Activated naive CD4-positive, alpha-beta T cell treated with anti-CD3 and anti-CD28 coated beads for 36 hours (primary cell): Measurements from ENCODE around the gene MAD1L1. TPM values are rescaled to one million over a fixed set of nuclear protein-coding genes. Genes with fewer than 3 reads are reported as not detected.
"Not testable (repeated sequence)": the region's sequence is repeated elsewhere in the genome, so short reads cannot be mapped to it uniquely, and the experiment has no call there.

Experiments
- CTCF ChIA-PET: fragments of 350-600 bp; sonication (Branson Sonifier 250); formaldehyde crosslinking; loops from one replicate; lab custom pipeline; 2021; ENCODE audit warnings: antibody characterized with exemption; lab: Charles Lee
- DNase-seq: peaks from one replicate; pipeline ENCODE4 v3.0.0-alpha.2; 2020
- H3K27ac Mint-ChIP-seq: one replicate; pipeline ENCODE4 v1.8.0; 2021; ENCODE audit warnings: mild to moderate bottlenecking, mixed read lengths
- H3K27me3 Mint-ChIP-seq: one replicate; pipeline ENCODE4 v1.8.0; 2021; ENCODE audit warnings: low read depth, mixed read lengths
- H3K36me3 Mint-ChIP-seq: one replicate; pipeline ENCODE4 v1.8.0; 2021; ENCODE audit warnings: low read depth, mixed read lengths
- H3K4me1 Mint-ChIP-seq: one replicate; pipeline ENCODE4 v1.8.0; 2021; ENCODE audit warnings: low read depth, mixed read lengths
- H3K4me3 Mint-ChIP-seq: one replicate; pipeline ENCODE4 v1.8.0; 2021; ENCODE audit warnings: mild to moderate bottlenecking, moderate library complexity, mixed read lengths
- H3K9me3 Mint-ChIP-seq: one replicate; pipeline ENCODE4 v1.8.0; 2021; ENCODE audit warnings: mixed read lengths
- intact Hi-C: fragments of 100-400 bp; cut with micrococcal nuclease; formaldehyde crosslinking; loops from one replicate; pipeline ENCODE4 v1.15.1; 2023
- total RNA-seq, 2 experiments: library from RNA; stranded (reverse); gene quantifications; one replicate each; pipeline ENCODE4 v1.2.3, GENCODE V29; 2021

The MAD1L1 gene
- total RNA-seq, 2 experiments from 2014 or later = 37.5 to 40.2 TPM

DNA sequence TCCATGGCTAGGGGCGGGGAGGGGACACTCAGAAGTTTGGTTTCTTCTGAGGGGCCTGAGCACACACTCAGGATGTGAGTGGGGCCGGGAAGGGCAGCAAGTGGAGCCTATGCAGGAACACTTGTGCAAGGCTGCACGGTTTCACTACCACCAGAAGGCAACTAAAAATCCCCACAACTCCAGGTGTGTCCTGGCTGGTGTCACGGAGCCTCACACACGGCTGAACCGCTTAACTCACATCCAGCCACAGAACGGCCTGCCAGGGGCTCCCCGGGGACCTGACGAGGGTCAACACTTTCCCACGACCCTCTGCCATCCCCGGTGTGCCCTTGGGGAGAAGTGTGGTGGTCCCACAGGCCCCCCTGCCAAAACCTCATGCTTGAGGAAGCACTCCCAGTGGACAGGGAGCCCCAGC lies 388.8 kb downstream of the MAD1L1 start:
- H3K4me1 Mint-ChIP-seq = peaks cover 3% of the 10 kb centered on the region
- no peaks in the 10 kb centered on the region for H3K9me3 Mint-ChIP-seq
- no peak for DNase-seq
- no peak overlapping the region for H3K27ac Mint-ChIP-seq
- no peaks in the 10 kb centered on the region for H3K36me3 Mint-ChIP-seq
- H3K4me3 Mint-ChIP-seq = no peak overlapping the region
- intact Hi-C loops = no loop called here
- CTCF ChIA-PET = no interaction called here
- no peaks in the 10 kb centered on the region for H3K27me3 Mint-ChIP-seq

DNA sequence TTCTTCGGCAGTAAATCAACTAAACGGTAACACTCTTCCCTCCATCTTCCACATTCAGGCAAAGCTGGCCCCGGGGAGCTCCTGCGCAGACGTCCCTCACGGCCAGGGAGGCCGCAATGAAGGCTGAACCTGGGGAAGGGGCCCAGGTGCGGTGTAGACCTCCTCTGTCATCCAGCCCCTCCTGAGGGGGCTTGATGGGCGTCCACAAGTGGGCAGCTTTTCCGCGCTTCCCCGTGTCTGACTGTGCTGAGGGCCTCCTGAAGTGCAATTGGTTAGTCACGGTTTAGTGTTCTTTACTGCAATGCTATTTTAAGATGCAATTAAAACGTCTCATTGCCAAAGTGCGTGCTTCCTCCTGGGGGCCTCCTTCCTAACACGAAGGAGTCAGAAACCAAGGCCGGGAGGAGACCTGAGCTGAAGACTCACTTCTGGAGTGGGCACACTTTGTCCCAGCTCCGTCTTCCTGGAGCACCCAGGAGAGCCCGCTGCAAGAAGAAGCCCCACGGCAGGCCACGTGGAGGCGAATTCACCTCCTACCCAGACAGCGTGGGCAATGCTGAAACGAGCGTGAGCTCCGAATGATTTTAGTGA lies 389.4 kb downstream of the MAD1L1 start:
- no peak for DNase-seq
- H3K27ac Mint-ChIP-seq = no peak overlapping the region
- no peak overlapping the region for H3K4me3 Mint-ChIP-seq
- H3K27me3 Mint-ChIP-seq = no peaks in the 10 kb centered on the region
- H3K4me1 Mint-ChIP-seq = peaks cover 3% of the 10 kb centered on the region
- intact Hi-C loops = no loop called here
- CTCF ChIA-PET = no interaction called here
- no peaks in the 10 kb centered on the region for H3K9me3 Mint-ChIP-seq
- peaks cover 3% of the 10 kb centered on the region for H3K36me3 Mint-ChIP-seq

DNA sequence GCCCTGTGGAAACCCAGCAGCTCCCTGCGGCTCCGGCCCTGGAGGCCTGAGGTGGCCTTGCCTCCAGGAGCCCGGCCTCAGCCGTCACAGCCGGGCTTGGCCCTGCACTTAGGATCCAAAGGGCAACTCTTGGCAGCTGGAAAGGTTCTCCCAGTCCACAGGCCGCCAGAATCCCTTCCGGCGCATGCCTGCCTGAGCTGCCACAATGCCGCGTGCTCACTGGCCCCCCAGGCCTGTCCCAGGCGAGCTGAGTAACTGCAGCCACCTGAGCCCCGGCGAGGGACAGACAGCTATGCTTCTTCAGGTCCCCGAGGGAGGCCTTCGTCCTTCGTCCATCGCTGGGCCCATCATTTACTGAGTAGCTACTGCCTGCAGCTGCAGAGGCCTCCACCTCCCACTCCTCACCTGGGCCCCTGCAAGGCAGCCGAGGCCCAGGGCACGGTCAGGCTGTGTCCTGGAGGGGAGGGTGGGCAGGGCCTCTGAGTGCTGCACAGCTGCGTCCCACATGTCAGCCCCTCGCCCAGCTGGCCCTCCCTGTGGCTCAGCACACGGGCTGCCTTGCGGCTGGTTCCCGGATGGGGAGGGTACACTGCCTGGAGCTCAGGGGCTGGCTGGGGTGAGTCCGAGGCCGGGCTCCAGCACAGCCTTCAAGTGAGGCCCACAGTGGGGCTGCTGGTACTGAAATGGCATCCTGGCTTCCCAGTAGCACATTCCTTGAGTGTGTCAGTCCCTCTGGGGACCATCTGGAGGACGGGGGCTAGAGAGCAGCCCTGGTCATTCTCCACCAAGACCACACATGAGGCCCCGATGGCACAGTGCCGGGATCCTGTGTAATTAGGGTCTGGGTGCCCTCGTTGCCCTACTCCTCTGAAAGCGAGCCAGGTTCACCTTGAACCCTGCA lies 390.2 kb downstream of the MAD1L1 start:
- H3K9me3 Mint-ChIP-seq = no peaks in the 10 kb centered on the region
- H3K36me3 Mint-ChIP-seq = peaks cover 11% of the 10 kb centered on the region
- H3K4me3 Mint-ChIP-seq = no peak overlapping the region
- H3K27ac Mint-ChIP-seq = no peak overlapping the region
- CTCF ChIA-PET = no interaction called here
- H3K27me3 Mint-ChIP-seq = no peaks in the 10 kb centered on the region
- peaks cover 3% of the 10 kb centered on the region for H3K4me1 Mint-ChIP-seq
- no peak for DNase-seq
- intact Hi-C loops = no loop called here

DNA sequence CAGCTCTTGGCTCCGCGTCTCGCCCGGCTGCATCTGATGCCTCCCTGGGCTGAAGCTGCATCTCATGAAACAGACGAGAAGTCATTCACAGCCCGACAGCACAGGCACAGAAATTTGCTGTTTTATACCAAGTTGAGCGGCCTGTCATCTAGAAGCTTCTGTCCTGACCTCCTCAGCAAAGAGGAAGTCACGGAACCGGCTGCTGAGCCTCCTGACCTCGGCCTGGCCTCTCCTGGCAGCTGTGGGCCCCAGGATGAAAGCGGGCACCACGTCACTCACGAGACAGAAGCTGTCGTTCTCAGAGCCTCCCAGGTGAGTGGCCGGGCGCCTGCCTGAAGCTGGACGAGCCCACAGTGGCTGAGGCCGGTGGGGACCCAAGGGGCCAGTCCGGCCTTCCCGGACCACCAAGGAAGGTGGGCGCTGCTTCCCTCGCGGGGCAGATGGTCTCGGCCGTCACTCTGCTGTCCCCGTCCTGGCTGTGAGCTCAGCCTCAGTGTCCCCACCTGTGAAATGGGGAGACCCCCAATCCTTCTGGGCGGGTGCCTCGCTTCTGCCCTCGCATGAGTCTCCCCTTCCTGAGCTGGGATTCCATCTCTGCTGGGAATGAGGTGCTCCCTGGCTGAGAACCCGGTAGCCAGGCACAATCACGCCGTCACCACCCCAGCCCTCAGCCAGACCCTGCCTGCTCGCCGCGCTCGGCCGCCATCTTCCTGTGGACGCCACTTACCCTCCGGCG lies 391.3 kb downstream of the MAD1L1 start:
- CTCF ChIA-PET, H3K27me3 Mint-ChIP-seq, DNase-seq, H3K4me1 Mint-ChIP-seq, H3K4me3 Mint-ChIP-seq, H3K27ac Mint-ChIP-seq, H3K9me3 Mint-ChIP-seq, intact Hi-C loops: not testable (repeated sequence)
- H3K36me3 Mint-ChIP-seq = peaks cover 17% of the 10 kb centered on the region

DNA sequence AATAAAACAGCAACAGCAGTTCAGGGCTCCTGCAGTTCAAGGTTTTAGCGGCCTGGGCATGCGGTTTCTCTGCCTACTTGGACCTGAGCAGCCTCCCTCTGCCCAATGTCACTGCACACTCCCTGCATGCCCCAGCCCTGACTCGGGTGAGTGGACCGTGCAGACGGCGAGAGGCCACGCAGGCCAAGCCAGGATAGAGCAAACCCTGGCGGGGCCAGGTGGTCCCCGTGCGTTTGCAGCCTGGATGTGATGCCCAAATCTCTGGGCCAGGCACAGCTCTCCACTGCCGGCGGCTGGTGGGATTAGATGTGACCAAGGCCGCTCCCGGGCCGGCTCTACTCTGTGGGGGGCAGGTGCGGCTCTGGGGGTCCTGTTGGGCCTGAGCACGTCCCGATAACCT lies 392.0 kb downstream of the MAD1L1 start:
- intact Hi-C loops, H3K4me3 Mint-ChIP-seq, H3K27me3 Mint-ChIP-seq, DNase-seq, H3K9me3 Mint-ChIP-seq, H3K4me1 Mint-ChIP-seq, H3K27ac Mint-ChIP-seq: not testable (repeated sequence)
- H3K36me3 Mint-ChIP-seq = peaks cover 19% of the 10 kb centered on the region
- CTCF ChIA-PET = interaction anchor here (0.6 kb wide), 1 partner anchor 499 kb away, joined by 3 read pairs; no protein-coding TSS in a partner anchor

DNA sequence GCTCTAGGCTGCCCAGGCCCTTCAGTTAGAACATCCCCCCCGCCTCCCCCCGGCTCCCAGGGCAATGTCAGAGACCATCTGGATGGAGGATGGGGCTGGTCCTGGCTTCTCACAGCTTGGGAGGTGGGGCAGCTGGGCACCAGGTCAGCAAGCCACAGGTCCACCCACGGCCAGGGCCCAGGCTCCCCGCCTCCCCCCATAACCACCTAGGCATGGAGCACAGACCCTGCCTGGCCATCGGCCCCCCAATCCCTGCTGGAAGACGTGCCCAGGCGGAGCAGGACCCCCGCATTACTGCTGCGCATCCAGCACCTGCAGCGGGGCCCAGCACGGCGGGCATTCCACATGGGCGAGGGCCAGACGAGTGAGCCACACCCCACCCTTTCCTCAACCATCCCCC lies 393.0 kb downstream of the MAD1L1 start:
- Mint-ChIP-seq H3K9me3 (peaks cover 8% of the 10 kb centered on the region), H3K4me3 (no peak overlapping the region), H3K27ac (no peak overlapping the region), H3K27me3 (no peaks in the 10 kb centered on the region), H3K36me3 (peaks cover 22% of the 10 kb centered on the region), H3K4me1 (no peaks in the 10 kb centered on the region)
- intact Hi-C loops = no loop called here
- no peak for DNase-seq
- CTCF ChIA-PET = no interaction called here

DNA sequence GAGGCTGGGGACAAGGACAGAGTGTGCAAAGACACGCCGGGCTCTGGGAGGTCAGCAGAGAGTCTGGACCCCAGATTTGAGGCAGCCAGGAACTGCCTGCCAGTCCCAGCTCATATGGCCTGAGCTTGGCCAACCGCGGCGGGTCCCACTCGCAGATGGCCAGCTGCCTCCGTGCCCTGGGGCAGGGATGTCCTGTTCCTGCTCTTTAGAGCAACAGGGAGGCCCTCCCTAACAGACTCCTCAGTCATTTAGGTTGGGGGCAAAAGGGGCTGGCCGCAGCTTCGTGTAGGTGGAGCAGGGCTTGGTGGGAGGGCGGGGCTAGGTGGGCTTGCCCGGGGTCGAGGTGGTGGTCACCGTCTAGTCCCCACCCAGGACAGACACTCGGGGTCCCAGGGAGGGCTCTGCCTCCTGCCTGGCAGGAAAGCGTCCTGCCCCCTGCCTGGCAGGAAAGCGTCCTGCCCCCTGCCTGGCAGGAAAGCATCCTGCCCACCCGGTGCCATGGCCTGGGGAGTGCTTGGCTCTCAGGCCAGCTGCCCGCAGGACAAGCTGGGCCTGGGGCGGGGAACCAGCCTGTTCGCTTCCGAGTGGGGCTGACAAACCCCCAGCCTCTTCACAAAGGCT lies 393.7 kb downstream of the MAD1L1 start:
- Mint-ChIP-seq H3K36me3 (peaks cover 25% of the 10 kb centered on the region), H3K9me3 (peaks cover 11% of the 10 kb centered on the region)
- H3K27me3 Mint-ChIP-seq, H3K4me3 Mint-ChIP-seq, H3K27ac Mint-ChIP-seq, intact Hi-C loops, DNase-seq, CTCF ChIA-PET, H3K4me1 Mint-ChIP-seq: not testable (repeated sequence)

DNA sequence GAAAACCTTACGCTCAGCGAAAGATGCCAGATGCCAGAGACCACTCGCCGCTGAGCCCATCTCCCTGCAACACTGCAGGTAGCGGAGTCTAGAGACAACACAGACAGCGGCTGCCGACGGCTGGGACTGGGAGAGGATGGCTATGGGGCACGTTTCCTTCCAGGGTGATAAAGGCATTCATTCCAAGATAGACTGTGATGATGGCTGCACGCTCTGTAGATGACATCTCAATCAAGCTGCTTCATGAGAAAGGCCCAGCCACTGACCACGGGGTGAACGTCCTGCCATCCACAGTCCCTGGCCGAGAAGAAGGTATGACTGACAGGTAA lies 394.2 kb downstream of the MAD1L1 start:
- H3K27me3 Mint-ChIP-seq, DNase-seq, intact Hi-C loops, CTCF ChIA-PET, H3K4me3 Mint-ChIP-seq, H3K4me1 Mint-ChIP-seq, H3K27ac Mint-ChIP-seq: not testable (repeated sequence)
- Mint-ChIP-seq H3K36me3 (peaks cover 25% of the 10 kb centered on the region), H3K9me3 (peaks cover 12% of the 10 kb centered on the region)

DNA sequence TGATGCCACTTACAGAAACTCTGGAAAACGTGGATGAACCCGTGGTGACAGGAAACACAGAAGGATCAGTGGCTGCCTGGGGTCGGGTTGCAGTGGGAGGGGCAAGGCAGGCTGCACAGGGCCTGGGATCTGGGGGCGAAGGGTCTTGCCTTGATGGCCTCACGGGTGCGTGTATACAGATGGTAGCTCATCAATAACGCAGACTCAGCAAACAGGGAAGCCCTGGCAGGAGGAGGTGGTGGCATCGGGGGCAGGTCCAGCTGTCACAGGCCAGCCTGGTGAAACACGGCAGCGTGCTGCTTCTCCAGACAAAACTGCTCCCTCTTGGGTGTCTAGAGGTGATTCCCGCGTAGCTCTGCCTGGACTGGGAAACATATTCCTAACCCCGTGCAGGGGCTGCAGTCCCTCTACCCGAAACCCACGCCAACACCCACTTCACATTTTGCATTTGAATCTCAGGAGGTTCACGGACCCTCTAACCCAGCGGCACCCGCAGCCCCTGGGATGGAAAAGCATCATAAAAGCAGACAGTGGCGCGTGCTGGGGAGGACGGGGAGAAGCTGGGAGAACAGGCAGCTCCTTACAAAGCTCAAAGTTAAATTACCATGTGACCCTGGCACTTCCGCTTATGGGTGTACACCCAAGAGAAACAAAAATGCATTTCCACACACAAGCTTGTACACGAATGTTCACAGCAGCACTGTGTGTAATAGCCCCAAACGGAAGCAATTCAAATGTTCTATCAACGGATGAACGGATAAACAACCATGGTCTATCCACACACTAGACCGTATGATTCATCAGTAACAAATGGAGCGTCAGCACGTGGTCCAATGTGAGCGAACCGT lies 394.8 kb downstream of the MAD1L1 start:
- H3K27me3 Mint-ChIP-seq, intact Hi-C loops, H3K4me1 Mint-ChIP-seq, H3K4me3 Mint-ChIP-seq, CTCF ChIA-PET, DNase-seq, H3K27ac Mint-ChIP-seq: not testable (repeated sequence)
- Mint-ChIP-seq H3K36me3 (peaks cover 28% of the 10 kb centered on the region), H3K9me3 (peaks cover 15% of the 10 kb centered on the region)

DNA sequence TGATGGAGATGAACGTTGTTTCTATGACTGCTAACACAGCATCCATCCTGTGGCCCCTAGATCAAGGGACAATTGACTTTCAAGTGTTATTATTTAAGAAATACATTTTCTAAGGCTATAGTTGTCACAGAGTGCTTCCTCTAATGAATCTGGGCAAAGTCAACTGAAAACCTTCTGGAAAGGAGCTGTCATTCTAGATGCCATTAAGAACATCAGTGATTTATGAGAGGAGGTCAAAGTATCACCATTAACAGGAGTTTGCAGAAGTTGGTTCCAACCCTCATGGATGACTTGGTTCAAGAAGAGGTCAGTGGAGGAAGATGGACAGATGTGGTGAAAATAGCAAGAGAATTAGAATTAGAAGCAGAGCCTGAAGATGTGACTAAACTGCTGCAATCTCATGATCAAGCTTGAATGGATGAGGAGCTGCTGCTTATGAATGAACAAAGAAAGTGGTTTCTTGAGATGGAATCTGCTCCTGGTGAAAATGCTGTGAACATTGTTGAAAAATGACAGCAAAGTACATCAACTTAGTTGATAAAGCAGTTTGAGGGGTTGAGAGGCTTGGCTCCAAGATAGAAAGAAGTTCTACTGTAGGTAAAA lies 400.7 kb downstream of the MAD1L1 start:
- H3K27me3 Mint-ChIP-seq, intact Hi-C loops: not testable (repeated sequence)
- peaks cover 21% of the 10 kb centered on the region for H3K9me3 Mint-ChIP-seq

DNA sequence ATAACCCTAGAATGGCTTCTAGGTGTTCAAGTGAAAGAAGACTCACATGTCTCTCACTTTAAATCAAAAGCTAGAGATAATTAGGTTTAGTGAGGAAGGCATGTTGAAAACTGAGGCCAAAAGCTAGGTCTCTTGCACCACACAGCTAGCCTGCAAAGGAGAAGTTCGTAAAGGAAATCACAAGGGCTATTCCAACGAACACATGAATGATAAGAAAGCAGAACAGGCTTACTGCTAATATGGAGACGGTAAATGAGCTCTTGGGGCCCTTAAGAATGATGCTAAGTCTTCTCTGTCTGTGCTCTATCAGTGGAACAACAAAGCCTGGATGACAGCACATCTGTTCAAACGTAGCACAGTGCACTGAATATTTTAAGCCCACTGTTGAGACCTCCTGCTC lies 401.3 kb downstream of the MAD1L1 start:
- peaks cover 24% of the 10 kb centered on the region for H3K36me3 Mint-ChIP-seq
- intact Hi-C loops = not testable (repeated sequence)

More for the DNA sequence above, 400.7 kb downstream of the MAD1L1 start:
- DNase-seq, CTCF ChIA-PET, H3K4me3 Mint-ChIP-seq, H3K27ac Mint-ChIP-seq, H3K4me1 Mint-ChIP-seq: not testable (repeated sequence)
- H3K36me3 Mint-ChIP-seq = peaks cover 28% of the 10 kb centered on the region

More for the DNA sequence above, 401.3 kb downstream of the MAD1L1 start:
- CTCF ChIA-PET, H3K27ac Mint-ChIP-seq, H3K27me3 Mint-ChIP-seq, DNase-seq, H3K4me1 Mint-ChIP-seq, H3K4me3 Mint-ChIP-seq: not testable (repeated sequence)
- H3K9me3 Mint-ChIP-seq = peaks cover 21% of the 10 kb centered on the region
